ENCODE measurements around the gene CNOT9.
"Not testable (repeated sequence)": the region's sequence is repeated elsewhere in the genome, so short reads cannot be mapped to it uniquely, and the experiment has no call there.

CNOT9 gene

GRCh38 chr2:218568190-218569037, at the start of gene CNOT9, which contains the start of gene USP37:
CNOT9 (plus strand) TSS chr2:218568839; CDS start chr2:218568955, 116 bp downstream.
USP37 (minus strand) TSS chr2:218568351; CDS start chr2:218558653, 9,698 bp downstream.
- DNase-seq (ENCODE audit: low read depth) = peak; percentile 100

GRCh38 chr2:218518876-218519275, 49.8 kb upstream of the CNOT9 start:
- DNase-seq (ENCODE audit: low read depth) = no peak

DNA sequence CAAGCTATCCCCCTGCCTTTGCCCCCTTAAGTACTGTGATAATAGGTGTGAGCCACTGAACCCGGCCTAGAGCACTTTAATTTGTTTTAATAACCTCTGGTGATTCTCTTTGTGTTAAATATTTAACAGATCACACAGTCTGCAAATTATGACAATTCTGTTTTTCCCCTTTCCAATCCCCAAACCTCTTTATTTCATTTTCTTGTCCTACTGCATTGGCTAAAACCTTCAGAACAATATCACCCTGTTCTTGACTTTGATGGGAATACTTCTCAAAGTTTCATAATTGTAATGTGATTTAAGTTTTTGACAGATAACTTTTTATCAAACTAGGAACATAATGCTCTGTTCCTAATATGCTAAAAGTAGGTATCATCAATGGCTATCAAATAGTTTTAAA, 45.0 kb upstream of the CNOT9 start:
- DNase-seq (ENCODE audit: low read depth) = no peak

- not testable (repeated sequence) for DNase-seq (ENCODE audit: low read depth)
Observed at GRCh38 chr2:218528409-218528808, 40.2 kb upstream of the CNOT9 start.

- no peak for DNase-seq (ENCODE audit: low read depth)
Observed at GRCh38 chr2:218529990-218530389, 38.6 kb upstream of the CNOT9 start.

DNA sequence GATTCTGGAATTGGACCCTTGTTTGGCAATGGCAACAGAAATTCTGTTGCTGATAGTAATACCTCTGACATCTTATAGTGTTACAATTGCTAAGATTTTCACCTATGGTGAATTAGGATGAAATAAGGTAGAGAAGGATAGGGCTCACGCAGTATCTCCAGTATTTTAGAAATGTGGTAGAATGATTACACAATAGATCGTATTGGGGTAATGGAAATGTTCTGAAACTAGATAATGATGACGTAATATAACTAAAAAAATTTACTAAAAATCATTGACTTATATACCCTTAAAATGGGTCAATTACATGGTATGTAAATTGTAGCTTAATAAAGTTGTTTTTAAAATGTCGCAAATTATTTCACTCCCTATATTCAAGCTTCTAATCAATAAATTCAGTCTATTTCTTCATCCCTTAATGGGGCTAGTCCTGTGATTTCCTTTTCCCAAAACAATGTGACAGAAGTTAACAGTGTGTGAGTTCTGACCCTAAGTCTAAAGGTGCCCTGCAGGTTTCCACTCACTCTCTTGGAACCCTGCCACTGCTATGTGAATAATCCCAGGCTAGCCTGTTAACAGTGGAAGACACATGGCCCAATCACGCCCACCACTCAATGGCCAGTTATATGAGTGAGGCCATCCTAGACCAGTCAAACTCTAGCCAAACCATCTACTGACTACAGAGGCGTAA, 31.7 kb upstream of the CNOT9 start:
- no peak for DNase-seq (ENCODE audit: low read depth)

GRCh38 chr2:218540015-218540414, 28.6 kb upstream of the CNOT9 start:
- DNase-seq (ENCODE audit: low read depth) = no peak

DNA sequence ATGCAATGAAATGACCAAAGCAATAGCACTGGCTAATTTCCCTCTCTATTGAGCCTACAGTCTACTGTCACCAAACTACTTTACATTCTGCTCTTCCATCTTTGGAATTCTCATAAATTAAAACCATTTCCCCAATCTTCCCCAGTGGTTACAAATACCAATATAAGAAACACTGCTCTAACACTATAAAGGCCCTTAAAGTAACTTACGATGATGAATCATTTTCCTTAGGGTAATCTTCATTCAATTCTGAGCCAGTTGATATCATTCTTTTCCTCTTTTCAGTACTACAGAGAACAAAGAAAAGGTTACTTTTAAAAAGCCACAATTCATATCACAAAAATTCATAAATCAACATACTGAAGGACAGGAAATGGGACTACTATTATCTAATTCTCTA, 22.6 kb upstream of the CNOT9 start:
- no peak for DNase-seq (ENCODE audit: low read depth)

DNA sequence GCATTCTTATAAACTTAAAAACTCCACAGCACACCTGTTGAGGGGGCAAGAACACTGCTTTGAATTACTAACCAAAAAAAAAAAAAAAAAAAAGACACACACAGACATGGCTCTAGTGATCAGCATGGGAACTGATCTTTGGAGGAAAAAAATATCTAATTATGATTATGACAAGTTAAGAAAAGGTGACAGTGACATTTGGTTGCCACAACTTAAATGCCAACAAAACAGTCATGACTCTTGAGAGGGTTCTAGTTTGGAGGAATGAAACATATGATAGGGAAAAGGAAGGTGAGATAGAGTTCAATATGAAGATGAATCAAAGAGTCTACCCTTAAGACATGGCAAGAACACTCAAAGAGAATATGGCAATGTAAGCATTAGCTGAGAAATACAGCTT, 21.1 kb upstream of the CNOT9 start:
- no peak for DNase-seq (ENCODE audit: low read depth)

- no peak for DNase-seq (ENCODE audit: low read depth)
Observed at GRCh38 chr2:218547978-218548377, 20.7 kb upstream of the CNOT9 start.

- DNase-seq (ENCODE audit: low read depth) = not testable (repeated sequence)
Observed at GRCh38 chr2:218554225-218554624, 14.4 kb upstream of the CNOT9 start.

DNA sequence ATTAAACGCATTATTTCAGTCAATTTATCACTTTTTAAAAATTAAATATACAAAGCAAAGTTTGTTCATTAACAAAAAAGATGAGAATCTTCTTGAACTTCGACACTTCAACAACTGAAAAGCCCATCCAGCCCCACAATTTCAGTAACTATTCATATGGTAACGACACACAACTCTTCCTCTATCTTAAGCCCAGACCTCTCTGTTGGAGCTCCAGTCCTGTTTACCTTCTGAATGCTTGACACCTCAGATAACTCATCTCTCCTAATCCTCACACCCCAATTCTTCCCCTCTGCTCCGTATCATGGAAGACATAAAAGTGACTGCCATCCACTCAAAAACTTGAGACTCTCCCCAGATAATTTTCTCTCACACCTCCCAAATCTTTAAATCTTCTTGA, 13.1 kb upstream of the CNOT9 start:
- DNase-seq (ENCODE audit: low read depth) = no peak

- no peak for DNase-seq (ENCODE audit: low read depth)
Observed at GRCh38 chr2:218557941-218558340, 10.7 kb upstream of the CNOT9 start.

DNA sequence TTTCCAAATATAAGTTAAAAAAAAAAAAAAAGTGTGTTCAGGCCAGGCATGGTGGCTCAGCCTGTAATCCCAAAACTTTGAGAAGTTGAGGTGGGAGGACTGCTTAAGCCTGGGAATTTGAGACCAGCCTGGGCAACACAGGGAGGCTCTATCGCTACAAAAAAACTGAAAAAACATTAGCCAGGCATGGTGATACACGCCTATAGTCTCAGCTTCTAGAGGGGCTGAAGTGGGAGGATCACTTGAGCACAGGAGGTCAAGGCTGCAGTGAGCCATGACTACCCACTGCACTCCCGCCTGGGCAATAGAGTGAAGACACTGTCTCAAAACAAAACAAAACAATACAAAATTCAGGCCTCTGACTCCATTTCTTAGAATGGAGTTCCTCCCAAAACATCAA, 9.7 kb upstream of the CNOT9 start:
- no peak for DNase-seq (ENCODE audit: low read depth)

GRCh38 chr2:218564056-218564455, 4.6 kb upstream of the CNOT9 start:
- no peak for DNase-seq (ENCODE audit: low read depth)

GRCh38 chr2:218566296-218566695, 2.3 kb upstream of the CNOT9 start:
- DNase-seq (ENCODE audit: low read depth) = no peak

- DNase-seq (ENCODE audit: low read depth) = no peak
Observed at GRCh38 chr2:218567797-218568189, 846 bp upstream of the CNOT9 start.

DNA sequence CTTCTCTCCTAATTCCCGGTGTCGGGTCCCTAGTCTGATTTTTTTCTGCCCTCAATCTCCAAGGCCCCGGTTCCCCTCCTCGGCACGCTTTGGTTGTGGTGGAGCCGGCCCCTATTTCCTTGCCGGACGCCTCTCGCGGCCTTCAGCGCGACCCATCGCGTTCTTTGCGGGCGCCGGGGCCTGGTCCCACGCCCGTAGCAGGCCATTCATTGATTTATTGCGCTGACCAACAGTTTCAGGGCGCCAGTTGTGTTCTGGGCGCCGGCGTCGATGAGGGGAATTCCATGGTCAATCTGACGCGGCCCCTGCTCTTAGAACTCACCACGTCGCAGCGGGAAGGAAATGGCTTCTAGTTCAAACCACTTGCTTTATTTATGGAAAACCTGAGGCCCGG, 396 bp downstream of the CNOT9 start:
- peak; percentile 43 for DNase-seq (ENCODE audit: low read depth)

- DNase-seq (ENCODE audit: low read depth) = no peak
Observed at GRCh38 chr2:218569661-218570500, 1.2 kb downstream of the CNOT9 start.

DNA sequence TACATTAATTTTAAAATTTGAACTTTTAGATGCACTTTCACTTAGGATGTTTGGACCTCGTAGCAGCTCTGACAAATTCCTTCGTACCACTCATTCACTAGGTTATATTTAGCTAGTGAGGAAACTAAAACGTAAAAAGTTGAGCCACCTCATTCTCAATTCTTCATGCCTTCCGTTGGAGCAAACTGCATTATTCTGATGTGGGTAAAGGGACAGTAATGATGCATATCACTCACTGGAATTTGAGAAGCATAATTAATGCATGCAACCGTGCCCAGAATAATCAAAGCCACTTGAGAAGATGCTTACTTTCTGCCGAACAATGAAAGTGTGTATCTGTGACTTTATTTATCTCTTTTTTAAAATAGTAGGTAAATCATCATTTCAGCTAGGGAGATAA, 2.2 kb downstream of the CNOT9 start:
- no peak for DNase-seq (ENCODE audit: low read depth)

DNA sequence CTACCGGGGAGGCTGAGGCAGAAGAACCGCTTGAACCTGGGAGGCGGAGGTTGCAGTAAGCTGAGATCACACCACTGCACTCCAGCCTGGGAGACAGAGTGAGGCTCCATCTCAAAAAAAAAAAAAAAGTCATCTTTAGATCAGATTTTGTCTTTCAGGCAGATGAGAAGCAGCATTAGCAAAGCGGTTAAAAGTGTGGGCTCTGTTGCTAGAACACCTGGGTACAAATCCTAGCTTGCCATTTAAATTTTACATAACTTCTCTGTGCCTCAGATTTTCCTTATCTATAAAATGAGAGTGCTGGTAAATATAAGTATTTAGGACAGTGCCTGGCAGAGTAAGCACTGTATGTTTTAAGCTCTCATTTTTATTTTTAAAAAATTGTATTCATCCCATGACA, 8.2 kb downstream of the CNOT9 start:
- DNase-seq (ENCODE audit: low read depth) = no peak

GRCh38 chr2:218577482-218578220, 9.0 kb downstream of the CNOT9 start:
- no peak for DNase-seq (ENCODE audit: low read depth)
